Neural crest cell (in vitro differentiated cells): Measurements from ENCODE around the gene CCDC148. TPM values are rescaled to one million over a fixed set of nuclear protein-coding genes. Genes with fewer than 3 reads are reported as not detected.

Source experiments
- DNase-seq: peaks from one replicate; pipeline ENCODE4 v3.0.0; 2021; ENCODE audit warnings: low read depth, mixed read lengths, low spot score
- H3K27ac Mint-ChIP-seq: one replicate; pipeline ENCODE4 v1.8.0; 2021; ENCODE audit warnings: mild to moderate bottlenecking, mixed read lengths; ENCODE audit not compliant: unreplicated experiment
- H3K27me3 Mint-ChIP-seq: 2 replicates; pipeline ENCODE4 v1.8.0; 2021; ENCODE audit warnings: low read depth, mild to moderate bottlenecking, mixed read lengths
- H3K36me3 Mint-ChIP-seq: 2 replicates; pipeline ENCODE4 v1.8.0; 2021; ENCODE audit warnings: low read depth, mild to moderate bottlenecking, mixed read lengths
- H3K4me1 Mint-ChIP-seq: 2 replicates; pipeline ENCODE4 v1.8.0; 2021; ENCODE audit warnings: mixed read lengths
- H3K4me3 Mint-ChIP-seq: one replicate; pipeline ENCODE4 v1.8.0; 2021; ENCODE audit warnings: mild to moderate bottlenecking, mixed read lengths
- H3K9me3 Mint-ChIP-seq: 2 replicates; pipeline ENCODE4 v1.8.0; 2021; ENCODE audit warnings: mixed read lengths
- total RNA-seq: library from RNA; stranded (reverse); gene quantifications from 2 replicates; pipeline ENCODE4 v1.2.1, GENCODE V29; 2021
- TF ChIP-seq, protein P1 (sequence below): fragments of 200-600 bp; sonication (generic); conservative IDR thresholded peaks from 2 replicates; pipeline ENCODE4 v1.5.0; 2021; ENCODE audit warnings: antibody characterized with exemption, mild to moderate bottlenecking

Gene CCDC148
- total RNA-seq, 1 donor from 2014 or later = 1.8 TPM

DNA sequence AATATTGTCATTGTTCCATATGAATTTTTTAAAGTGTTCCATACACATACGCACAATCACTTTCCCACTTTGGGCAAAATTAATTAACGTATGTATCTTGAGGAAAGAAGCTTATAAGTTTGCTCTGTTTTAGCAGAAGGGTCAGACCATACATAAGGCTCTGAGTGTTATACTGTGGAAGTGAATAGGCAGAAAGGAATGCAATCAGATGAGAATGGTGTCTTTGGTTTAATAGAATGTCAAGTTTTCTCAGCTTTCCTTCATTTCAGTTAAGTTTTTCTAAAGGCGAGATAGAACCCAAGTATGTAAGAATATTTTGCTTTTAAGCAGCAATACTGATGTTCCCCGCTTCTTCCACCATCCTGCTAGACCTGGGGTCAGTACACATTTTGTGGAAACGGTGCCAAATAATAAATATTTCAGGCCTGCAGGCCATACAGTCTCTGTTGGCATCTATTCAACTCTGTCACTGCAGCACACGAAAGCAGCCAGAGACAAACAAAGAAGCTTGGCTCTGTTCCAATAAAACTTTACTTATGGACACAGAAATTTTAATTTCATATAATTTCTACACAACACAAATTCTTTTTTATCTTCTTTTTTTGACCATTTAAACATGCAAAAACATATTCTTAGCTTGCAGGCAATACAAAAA lies 254.3 kb downstream of the CCDC148 start:
- TF ChIP-seq, protein P1, sequence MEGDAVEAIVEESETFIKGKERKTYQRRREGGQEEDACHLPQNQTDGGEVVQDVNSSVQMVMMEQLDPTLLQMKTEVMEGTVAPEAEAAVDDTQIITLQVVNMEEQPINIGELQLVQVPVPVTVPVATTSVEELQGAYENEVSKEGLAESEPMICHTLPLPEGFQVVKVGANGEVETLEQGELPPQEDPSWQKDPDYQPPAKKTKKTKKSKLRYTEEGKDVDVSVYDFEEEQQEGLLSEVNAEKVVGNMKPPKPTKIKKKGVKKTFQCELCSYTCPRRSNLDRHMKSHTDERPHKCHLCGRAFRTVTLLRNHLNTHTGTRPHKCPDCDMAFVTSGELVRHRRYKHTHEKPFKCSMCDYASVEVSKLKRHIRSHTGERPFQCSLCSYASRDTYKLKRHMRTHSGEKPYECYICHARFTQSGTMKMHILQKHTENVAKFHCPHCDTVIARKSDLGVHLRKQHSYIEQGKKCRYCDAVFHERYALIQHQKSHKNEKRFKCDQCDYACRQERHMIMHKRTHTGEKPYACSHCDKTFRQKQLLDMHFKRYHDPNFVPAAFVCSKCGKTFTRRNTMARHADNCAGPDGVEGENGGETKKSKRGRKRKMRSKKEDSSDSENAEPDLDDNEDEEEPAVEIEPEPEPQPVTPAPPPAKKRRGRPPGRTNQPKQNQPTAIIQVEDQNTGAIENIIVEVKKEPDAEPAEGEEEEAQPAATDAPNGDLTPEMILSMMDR = no peak
- no peaks in the 10 kb centered on the region for H3K36me3 Mint-ChIP-seq
- DNase-seq = no peak
- H3K4me1 Mint-ChIP-seq = peaks cover 14% of the 10 kb centered on the region
- H3K4me3 Mint-ChIP-seq = no peak overlapping the region
- no peaks in the 10 kb centered on the region for H3K27me3 Mint-ChIP-seq
- H3K27ac Mint-ChIP-seq = no peak overlapping the region
- H3K9me3 Mint-ChIP-seq = no peaks in the 10 kb centered on the region

DNA sequence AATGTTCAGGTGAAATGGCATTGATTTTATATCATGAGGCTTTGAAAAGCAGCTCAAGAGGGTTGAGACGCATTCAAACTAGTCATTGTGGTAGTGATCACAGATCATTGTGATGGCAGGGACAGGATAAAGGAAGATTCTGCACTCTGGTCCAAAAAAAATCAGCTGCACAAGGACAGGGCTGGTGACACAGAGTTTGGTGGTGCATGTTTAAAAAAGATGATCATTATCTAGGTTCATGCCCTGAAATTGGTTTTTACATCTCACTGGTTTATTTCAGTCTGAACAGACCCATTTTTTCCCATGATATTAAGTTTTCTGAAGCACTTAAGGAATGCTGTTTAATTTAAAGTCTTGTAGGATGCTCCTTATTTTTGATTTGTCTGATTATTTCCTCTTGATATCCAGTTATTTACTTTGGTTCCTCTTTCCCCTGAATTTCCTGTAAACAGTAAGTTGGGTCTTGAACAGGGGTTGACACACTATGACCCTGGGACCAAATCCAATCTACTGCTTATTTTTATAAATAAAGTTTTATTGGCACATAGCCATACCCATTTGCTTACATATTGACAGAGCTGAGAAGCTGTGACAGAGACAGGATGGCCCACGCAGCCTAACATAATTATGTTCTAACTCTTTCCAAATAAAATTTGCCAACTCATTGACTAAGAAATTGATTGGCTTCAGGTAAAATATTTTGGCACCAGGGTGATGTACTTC lies 256.5 kb downstream of the CCDC148 start:
- Mint-ChIP-seq H3K4me1 (peaks cover 20% of the 10 kb centered on the region), H3K27ac (no peak overlapping the region), H3K9me3 (no peaks in the 10 kb centered on the region)

DNA sequence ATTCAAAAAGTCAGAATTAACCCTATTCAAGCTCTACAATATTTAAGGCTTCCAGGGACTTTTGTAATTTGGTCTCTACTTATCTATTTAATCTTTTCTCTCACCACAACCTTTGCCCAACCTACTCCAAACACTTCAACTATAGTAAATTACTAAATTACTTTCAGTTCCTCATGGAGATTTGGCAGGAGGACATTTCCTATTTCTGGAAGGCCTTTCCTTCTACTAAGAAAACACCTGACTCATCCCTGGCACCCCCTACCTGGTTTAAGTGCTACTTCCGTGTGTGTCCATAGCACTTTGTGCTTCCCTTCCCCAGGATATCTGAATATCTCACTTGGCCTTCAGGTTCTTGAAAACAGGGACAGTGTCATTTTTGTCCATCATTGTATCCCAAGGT lies 258.6 kb downstream of the CCDC148 start:
- Mint-ChIP-seq H3K9me3 (no peaks in the 10 kb centered on the region), H3K27ac (no peak overlapping the region), H3K4me3 (no peak overlapping the region), H3K4me1 (peaks cover 25% of the 10 kb centered on the region), H3K27me3 (no peaks in the 10 kb centered on the region), H3K36me3 (no peaks in the 10 kb centered on the region)
- TF ChIP-seq, protein P1 = no peak
- no peak for DNase-seq

More for the DNA sequence above, 256.5 kb downstream of the CCDC148 start:
- Mint-ChIP-seq H3K4me3 (no peak overlapping the region), H3K27me3 (no peaks in the 10 kb centered on the region), H3K36me3 (no peaks in the 10 kb centered on the region)
- no peak for DNase-seq
- TF ChIP-seq, protein P1 = no peak

DNA sequence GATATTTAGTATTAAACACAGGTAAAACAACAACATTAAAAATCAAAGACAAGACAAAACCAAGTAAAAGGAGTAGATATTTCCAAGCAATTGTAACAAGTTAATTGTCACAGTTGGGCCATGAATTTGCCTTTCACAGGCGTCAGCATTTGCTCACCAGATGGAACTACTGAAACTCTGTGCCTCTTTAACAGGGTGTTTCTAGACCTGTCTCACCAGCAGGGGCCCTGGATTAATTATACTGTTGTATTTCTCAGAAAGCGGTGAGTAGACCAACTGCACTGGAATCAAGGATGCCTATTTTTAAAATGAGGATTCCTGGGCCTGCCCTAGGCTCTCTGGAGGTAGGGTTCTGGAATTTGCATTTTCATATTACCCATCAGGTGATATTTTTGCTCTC lies 262.3 kb downstream of the CCDC148 start:
- Mint-ChIP-seq H3K27me3 (no peaks in the 10 kb centered on the region), H3K4me3 (no peak overlapping the region), H3K36me3 (no peaks in the 10 kb centered on the region), H3K9me3 (no peaks in the 10 kb centered on the region), H3K4me1 (peaks cover 36% of the 10 kb centered on the region), H3K27ac (no peak overlapping the region)
- TF ChIP-seq, protein P1 = no peak
- no peak for DNase-seq

- Mint-ChIP-seq H3K4me3 (no peak overlapping the region), H3K27me3 (no peaks in the 10 kb centered on the region), H3K4me1 (peaks cover 36% of the 10 kb centered on the region), H3K36me3 (no peaks in the 10 kb centered on the region), H3K27ac (no peak overlapping the region), H3K9me3 (no peaks in the 10 kb centered on the region)
- TF ChIP-seq, protein P1 = no peak
- no peak for DNase-seq
Observed at GRCh38 chr2:158192515-158193443, 263.8 kb downstream of the CCDC148 start.
